GM12892 (cell line): ENCODE results near the gene SNU13.

ENCODE experiments used
- POLR2A ChIP-seq: IDR thresholded peaks from 2 replicates; pipeline ENCODE4 v1.6.1; 2011; ENCODE audit warnings: low read depth, low read length, control low read depth
- POLR2AphosphoS5 ChIP-seq: IDR thresholded peaks from 2 replicates; pipeline ENCODE4 v1.6.1; 2011; ENCODE audit warnings: low read depth, low read length, control low read depth

DNA sequence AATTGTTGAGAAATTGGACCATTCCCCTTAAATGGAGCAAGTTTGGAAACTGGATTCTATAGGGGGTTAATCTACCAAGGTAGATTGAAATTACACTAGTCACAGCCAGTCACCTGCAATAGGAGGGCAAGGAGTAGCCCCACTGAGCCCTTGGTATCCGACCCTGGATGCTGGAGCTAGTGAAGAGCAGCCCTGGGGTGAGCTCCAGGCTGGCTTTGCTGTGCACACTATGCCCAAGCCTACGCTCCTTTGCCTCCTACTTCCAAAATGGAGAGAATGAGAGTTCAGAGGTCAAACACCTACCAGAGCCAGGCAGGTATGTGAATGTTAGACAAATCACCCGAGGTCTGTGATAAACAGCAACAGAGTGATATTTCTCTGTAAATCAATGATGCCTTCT is 23.7 kb downstream of the SNU13 start:
- TF ChIP-seq POLR2A (no peak), POLR2AphosphoS5 (no peak)
